ENCODE results near the gene CPT1B.

Gene CPT1B

DNA sequence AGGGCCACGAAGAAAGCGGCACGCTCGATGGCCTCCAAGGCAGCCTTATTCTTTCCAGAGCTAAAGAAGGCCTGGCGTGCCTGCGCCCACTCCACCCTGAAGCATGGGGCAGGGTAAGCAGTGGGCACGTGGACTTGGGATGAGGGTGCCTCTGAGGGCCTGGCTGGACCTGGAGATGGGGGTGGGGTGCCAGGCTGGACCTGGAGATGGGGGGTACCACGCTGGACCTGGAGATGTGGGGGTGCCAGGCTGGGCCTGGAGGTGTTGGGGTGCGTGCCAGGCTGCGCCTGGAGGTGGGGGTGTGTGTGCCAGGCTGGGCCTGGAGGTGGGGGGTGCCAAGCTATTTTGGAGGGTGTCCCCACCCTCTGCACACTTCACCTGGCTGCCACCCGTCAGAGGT is 5.3 kb downstream of the CPT1B start:
- no peak overlapping the region for H3K27ac ChIP-seq (ENCODE audit: low read length)
- H3K4me3 ChIP-seq (ENCODE audit: low read depth in 1 of 2, low read length in 2 of 2): no peak overlapping the region
- ATAC-seq (ENCODE audit: insufficient read depth, low read depth) (no peak), DNase-seq (no peak)
- no peak overlapping the region for H2AFZ ChIP-seq (ENCODE audit: low read depth, low read length)
- no peaks in the 10 kb centered on the region for H3K4me1 ChIP-seq (ENCODE audit: insufficient read depth, low read length)
- H3K4me2 ChIP-seq (ENCODE audit: insufficient read depth, low read length): no peak overlapping the region
- H4K20me1 ChIP-seq (ENCODE audit: insufficient read depth, low read length): peaks cover 6% of the 10 kb centered on the region; the same call in 1 of the 2 replicates
- H3K79me2 ChIP-seq (ENCODE audit: insufficient read depth, low read length): no peaks in the 10 kb centered on the region
- TF ChIP-seq EZH2 (IDR thresholded peaks at IDR 0.05; ENCODE audit: borderline replicate concordance, low read depth, low read length, severe bottlenecking): no peak
- no peak for TF ChIP-seq CTCF (IDR thresholded peaks at IDR 0.05; ENCODE audit: borderline replicate concordance, extremely low read depth, low read length, poor library complexity, severe bottlenecking)
- H3K27me3 ChIP-seq (ENCODE audit: insufficient read depth, low read length, poor library complexity): no peaks in the 10 kb centered on the region
- H3K9me3 ChIP-seq (ENCODE audit: insufficient read depth, low read length, severe bottlenecking): no peaks in the 10 kb centered on the region
- no peak overlapping the region for H3K9ac ChIP-seq (ENCODE audit: low read depth, low read length)
- peaks cover 92% of the 10 kb centered on the region for H3K36me3 ChIP-seq (ENCODE audit: insufficient read depth, low read length)

GRCh38 chr22:50571264-50572175 is 6.7 kb downstream of the CPT1B start:
- Histone ChIP-seq H3K9me3 (ENCODE audit: insufficient read depth, low read length, severe bottlenecking) (no peaks in the 10 kb centered on the region), H4K20me1 (ENCODE audit: insufficient read depth, low read length) (peaks cover 3% of the 10 kb centered on the region; the same call in 1 of the 2 replicates), H3K27ac (ENCODE audit: low read length) (no peak overlapping the region), H3K4me3 (ENCODE audit: low read depth in 1 of 2, low read length in 2 of 2) (no peak overlapping the region), H3K4me2 (ENCODE audit: insufficient read depth, low read length) (no peak overlapping the region), H3K27me3 (ENCODE audit: insufficient read depth, low read length, poor library complexity) (no peaks in the 10 kb centered on the region), H3K79me2 (ENCODE audit: insufficient read depth, low read length) (no peaks in the 10 kb centered on the region), H3K9ac (ENCODE audit: low read depth, low read length) (no peak overlapping the region), H2AFZ (ENCODE audit: low read depth, low read length) (no peak overlapping the region), H3K36me3 (ENCODE audit: insufficient read depth, low read length) (peaks cover 85% of the 10 kb centered on the region), H3K4me1 (ENCODE audit: insufficient read depth, low read length) (no peaks in the 10 kb centered on the region)
- TF ChIP-seq CTCF (IDR thresholded peaks at IDR 0.05; ENCODE audit: borderline replicate concordance, extremely low read depth, low read length, poor library complexity, severe bottlenecking) (no peak), EZH2 (IDR thresholded peaks at IDR 0.05; ENCODE audit: borderline replicate concordance, low read depth, low read length, severe bottlenecking) (no peak)
- ATAC-seq (ENCODE audit: insufficient read depth, low read depth) (no peak), DNase-seq (no peak)

DNA sequence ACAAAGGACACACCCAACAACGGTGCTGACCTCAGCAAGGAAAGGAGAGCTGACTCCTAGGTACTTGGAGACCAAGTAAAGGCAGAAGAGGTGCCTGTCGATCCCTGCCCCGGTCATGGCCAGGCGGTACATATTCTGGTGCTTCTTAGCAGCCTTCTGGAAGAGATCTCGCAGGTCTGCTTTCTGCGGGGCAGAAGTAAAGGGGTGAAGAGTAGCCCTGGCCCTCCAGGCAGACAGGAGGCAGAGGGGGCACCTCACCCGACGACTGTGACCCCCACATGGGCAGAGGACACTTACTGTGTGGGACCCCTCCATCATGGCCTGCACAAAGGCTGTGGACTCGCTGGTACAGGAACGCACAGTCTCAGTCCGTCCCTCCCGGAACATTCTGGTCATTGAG is 7.4 kb downstream of the CPT1B start:
- H3K4me1 ChIP-seq (ENCODE audit: insufficient read depth, low read length): no peaks in the 10 kb centered on the region
- no peaks in the 10 kb centered on the region; the same call in 1 of the 2 replicates for H4K20me1 ChIP-seq (ENCODE audit: insufficient read depth, low read length)
- no peaks in the 10 kb centered on the region for H3K9me3 ChIP-seq (ENCODE audit: insufficient read depth, low read length, severe bottlenecking)
- no peak overlapping the region for H2AFZ ChIP-seq (ENCODE audit: low read depth, low read length)
- no peaks in the 10 kb centered on the region for H3K27me3 ChIP-seq (ENCODE audit: insufficient read depth, low read length, poor library complexity)
- DNase-seq (no peak), ATAC-seq (ENCODE audit: insufficient read depth, low read depth) (no peak)
- no peaks in the 10 kb centered on the region for H3K79me2 ChIP-seq (ENCODE audit: insufficient read depth, low read length)
- H3K36me3 ChIP-seq (ENCODE audit: insufficient read depth, low read length): peaks cover 78% of the 10 kb centered on the region
- H3K9ac ChIP-seq (ENCODE audit: low read depth, low read length): no peak overlapping the region
- no peak overlapping the region for H3K27ac ChIP-seq (ENCODE audit: low read length)
- H3K4me3 ChIP-seq (ENCODE audit: low read depth in 1 of 2, low read length in 2 of 2): no peak overlapping the region
- TF ChIP-seq CTCF (IDR thresholded peaks at IDR 0.05; ENCODE audit: borderline replicate concordance, extremely low read depth, low read length, poor library complexity, severe bottlenecking) (no peak), EZH2 (IDR thresholded peaks at IDR 0.05; ENCODE audit: borderline replicate concordance, low read depth, low read length, severe bottlenecking) (no peak)
- H3K4me2 ChIP-seq (ENCODE audit: insufficient read depth, low read length): no peak overlapping the region

Measured in DND-41 (cell line).